ENCODE results near the gene DAZAP1.
"Not testable (repeated sequence)": the region's sequence is repeated elsewhere in the genome, so short reads cannot be mapped to it uniquely, and the experiment has no call there.

DAZAP1 gene

GRCh38 chr19:1411255-1412191, 4.1 kb downstream of the DAZAP1 start:
- DNase-seq, result no peak

GRCh38 chr19:1412323-1412923, 5.0 kb downstream of the DAZAP1 start:
- DNase-seq, result no peak

GRCh38 chr19:1412995-1413800, 5.8 kb downstream of the DAZAP1 start:
- no peak for DNase-seq

GRCh38 chr19:1416014-1416841, 8.8 kb downstream of the DAZAP1 start:
- no peak for DNase-seq

- DNase-seq, result no peak
Measured at GRCh38 chr19:1417145-1417544, 9.8 kb downstream of the DAZAP1 start.

GRCh38 chr19:1417681-1418495, 10.5 kb downstream of the DAZAP1 start:
- DNase-seq, result no peak

GRCh38 chr19:1418496-1418775, 11.1 kb downstream of the DAZAP1 start:
- DNase-seq, result no peak

GRCh38 chr19:1418951-1419738, 11.8 kb downstream of the DAZAP1 start:
- DNase-seq, result no peak

GRCh38 chr19:1420085-1420484, 12.7 kb downstream of the DAZAP1 start:
- DNase-seq, result not testable (repeated sequence)

- DNase-seq, result no peak
Measured at GRCh38 chr19:1420590-1420989, 13.2 kb downstream of the DAZAP1 start.

- DNase-seq, result no peak
Measured at GRCh38 chr19:1421218-1421957, 14.0 kb downstream of the DAZAP1 start.

GRCh38 chr19:1421958-1422305, 14.5 kb downstream of the DAZAP1 start:
- no peak for DNase-seq

GRCh38 chr19:1422360-1422759, 15.0 kb downstream of the DAZAP1 start:
- DNase-seq, result no peak

GRCh38 chr19:1422943-1423342, 15.6 kb downstream of the DAZAP1 start:
- DNase-seq, result no peak

GRCh38 chr19:1423436-1424191, 16.2 kb downstream of the DAZAP1 start:
- DNase-seq, result no peak

GRCh38 chr19:1424192-1424955, 17.0 kb downstream of the DAZAP1 start:
- no peak for DNase-seq

- DNase-seq, result no peak
Measured at GRCh38 chr19:1425102-1425837, 17.9 kb downstream of the DAZAP1 start.

- no peak for DNase-seq
Measured at GRCh38 chr19:1425902-1426301, 18.5 kb downstream of the DAZAP1 start.
